A549 (cell line): ENCODE measurements around the gene DDX56. TPM values are rescaled to one million over a fixed set of nuclear protein-coding genes. Genes with fewer than 3 reads are reported as not detected.

ENCODE experiments used
- ATAC-seq, 2 experiments: fragments of 200-7000 bp in 1 of 2; fragments of >200 bp in 1 of 2; cut with Nextera tagmentation in 1 of 2; cut with Tn5 transposase in 1 of 2; 3 replicates each; pipeline versions ENCODE4 v1.8.0 to v1.9.1; 2018 to 2020; ENCODE audit warnings: mild to moderate bottlenecking in 1 of 2, moderate library complexity in 1 of 2
- CTCF ChIA-PET: fragments of 300-600 bp; sonication (Branson Sonifier 250); formaldehyde crosslinking; extraction: SDS; loops from one replicate; lab custom pipeline; 2021; ENCODE audit warnings: antibody characterized with exemption, inconsistent platforms; lab: Yijun Ruan, JAX
- POLR2A ChIA-PET: fragments of 350-600 bp; formaldehyde crosslinking; extraction: SDS; loops from one replicate; lab custom pipeline; 2021; ENCODE audit warnings: antibody characterized with exemption, inconsistent platforms; lab: Yijun Ruan, JAX
- DNase-seq, 2 experiments: peaks; one replicate each; pipeline versions ENCODE4 v3.0.0 to v3.0.0-alpha.2; 2011 to 2016; ENCODE audit warnings: low read depth in 1 of 2, low spot score in 1 of 2
- FAIRE-seq: peaks from 2 replicates; lab custom pipeline; 2011; peaks lifted over from hg19 to GRCh38; lab: Jason Lieb, UNC
- H3K27ac ChIP-seq, 2 experiments: fragments of >200 bp; sonication (Bioruptor Twin); formaldehyde crosslinking; 3 replicates each; pipeline ENCODE4 v1.5.1; 2016 to 2017
- H3K4me1 ChIP-seq: fragments of >200 bp; sonication (Bioruptor Twin); formaldehyde crosslinking; 3 replicates; pipeline ENCODE4 v1.6.1; 2016
- H3K4me2 ChIP-seq: fragments of >200 bp; sonication (Bioruptor Twin); formaldehyde crosslinking; 3 replicates; pipeline ENCODE4 v1.6.1; 2016
- H3K4me3 ChIP-seq: fragments of >200 bp; sonication (Bioruptor Twin); formaldehyde crosslinking; 3 replicates; pipeline ENCODE4 v1.5.1; 2016
- H3K9me3 ChIP-seq: fragments of >200 bp; sonication (Bioruptor Twin); formaldehyde crosslinking; 3 replicates; pipeline ENCODE4 v1.6.1; 2016
- CEBPB ChIP-seq, 2 experiments: fragments of >200 bp in 1 of 2; sonication (Bioruptor Twin) in 1 of 2; formaldehyde crosslinking in 1 of 2; IDR thresholded peaks; 2 replicates each; pipeline ENCODE4 v1.6.1; 2012 to 2016
- CHD2 ChIP-seq: fragments of 150-350 bp; IDR thresholded peaks from 2 replicates; pipeline ENCODE4 v1.6.1; 2014; ENCODE audit warnings: low read length; ENCODE audit not compliant: partially characterized antibody
- CTCF ChIP-seq: fragments of >200 bp; sonication (Bioruptor Twin); formaldehyde crosslinking; IDR thresholded peaks from 3 replicates; pipeline ENCODE4 v1.5.1; 2016
- EP300 ChIP-seq, 2 experiments: fragments of >200 bp; sonication (Bioruptor Twin); formaldehyde crosslinking; IDR thresholded peaks; 2 replicates in 1 of 2; 3 replicates in 1 of 2; pipeline ENCODE4 v1.6.1; 2016 to 2017
- FOSB ChIP-seq: fragments of 250-450 bp; sonication (Bioruptor Pico); IDR thresholded peaks from 2 replicates; pipeline ENCODE4 v1.5.0; 2020; ENCODE audit warnings: mild to moderate bottlenecking, moderate library complexity
- FOSL2 ChIP-seq, 2 experiments: fragments of 450-650 bp in 1 of 2; fragments of >200 bp in 1 of 2; sonication (Bioruptor Twin) in 1 of 2; formaldehyde crosslinking; IDR thresholded peaks; 2 replicates each; pipeline versions ENCODE4 v1.5.0 to v1.6.1; 2016 to 2020; ENCODE audit warnings: mild to moderate bottlenecking in 1 of 2, moderate library complexity in 1 of 2
- GATA3 ChIP-seq: IDR thresholded peaks from 2 replicates; pipeline ENCODE4 v1.6.1; 2012; ENCODE audit warnings: borderline replicate concordance
- HOXA7 ChIP-seq: fragments of 250-450 bp; sonication (Bioruptor Pico); IDR thresholded peaks from 2 replicates; pipeline ENCODE4 v1.5.0; 2020; ENCODE audit warnings: mild to moderate bottlenecking, moderate library complexity
- KDM1A ChIP-seq: fragments of 200-600 bp; sonication (generic); IDR thresholded peaks from 2 replicates; pipeline ENCODE4 v1.6.1; 2016; ENCODE audit warnings: low read depth, mild to moderate bottlenecking
- KDM5A ChIP-seq: fragments of 200-600 bp; sonication (generic); IDR thresholded peaks from 2 replicates; pipeline ENCODE4 v1.6.1; 2016; ENCODE audit warnings: antibody characterized with exemption, mild to moderate bottlenecking
- MAFK ChIP-seq: fragments of 450-650 bp; IDR thresholded peaks from 2 replicates; pipeline ENCODE4 v1.6.1; 2014; ENCODE audit not compliant: partially characterized antibody
- NPAS2 ChIP-seq: fragments of 250-450 bp; sonication (Bioruptor Pico); IDR thresholded peaks from 2 replicates; pipeline ENCODE4 v1.8.0; 2022; ENCODE audit warnings: mild to moderate bottlenecking, moderate library complexity, borderline replicate concordance
- NR3C1 ChIP-seq: fragments of >200 bp; sonication (Bioruptor Twin); formaldehyde crosslinking; IDR thresholded peaks from 3 replicates; pipeline ENCODE4 v1.6.1; 2017
- PBX3 ChIP-seq: IDR thresholded peaks from 2 replicates; pipeline ENCODE4 v1.6.1; 2012
- POLR2A ChIP-seq: IDR thresholded peaks from 2 replicates; pipeline ENCODE4 v1.6.1; 2012; ENCODE audit warnings: mild to moderate bottlenecking, low read length
- RAD21 ChIP-seq, 2 experiments: fragments of >200 bp in 1 of 2; sonication (Bioruptor Twin) in 1 of 2; formaldehyde crosslinking in 1 of 2; IDR thresholded peaks in 1 of 2; conservative IDR thresholded peaks in 1 of 2; 2 replicates in 1 of 2; 3 replicates in 1 of 2; pipeline ENCODE4 v1.6.1; 2012 to 2018; ENCODE audit warnings: inconsistent platforms in 1 of 2
- RCOR1 ChIP-seq: fragments of 150-350 bp; IDR thresholded peaks from 2 replicates; pipeline ENCODE4 v1.6.1; 2014; ENCODE audit warnings: antibody characterized with exemption, low read length, low read depth
- RFX5 ChIP-seq: fragments of 450-650 bp; IDR thresholded peaks from 2 replicates; pipeline ENCODE4 v1.7.1; 2014; ENCODE audit warnings: antibody characterized with exemption, mild to moderate bottlenecking, moderate library complexity
- SMC3 ChIP-seq: fragments of >200 bp; sonication (Bioruptor Twin); formaldehyde crosslinking; IDR thresholded peaks from 3 replicates; pipeline ENCODE4 v1.6.1; 2018; ENCODE audit warnings: inconsistent platforms
- WGBS: methylation state at CpG from one replicate; pipeline ENCODE4 v1.1.6; 2017; ENCODE audit errors: missing lambda C conversion rate; 5-methylcytosine and 5-hydroxymethylcytosine counted together
- polyA plus RNA-seq, 4 experiments: library from polyadenylated mRNA; depleted of rRNA in 3 of 4; stranded (reverse); fragments of >200 nt; fragmentation: RNase III in 1 of 4; extraction: RNeasy Plus Mini Kit Qiagen cat#74134 plus additional on column Dnase treatment in 1 of 4; gene quantifications; 2 replicates in 3 of 4; 3 replicates in 1 of 4; pipeline ENCODE4 v1.2.3, GENCODE V29; 2011 to 2017

The DDX56 gene
- polyA plus RNA-seq, 2 of the 4 experiments (the other 2 are of a cell fraction): 96.1 to 97.7 TPM

- TF ChIP-seq CEBPB (IDR thresholded peaks at IDR 0.05) (peak in 1 of 2 experiments; percentile 53; a peak in 1 of 4 replicates), FOSB (CRISPR knock-in tag) (no peak)
- Histone ChIP-seq H3K4me3 (no peak overlapping the region), H3K9me3 (no peaks in the 10 kb centered on the region), H3K27ac (no peak overlapping the region), H3K4me1 (no peaks in the 10 kb centered on the region), H3K4me2 (no peak overlapping the region)
- FAIRE-seq (no peak), ATAC-seq (peak; percentile 72 to 89), DNase-seq (no peak)
- ChIA-PET POLR2A (no interaction called here), CTCF (interaction anchor here (0.6 kb wide), 1 partner anchor 184 kb away, joined by 4 read pairs; no protein-coding TSS in a partner anchor)
- WGBS: 75% methylated on average over 5 of the region's 5 CpGs
Measured at GRCh38 chr7:44595934-44596635, 22.4 kb upstream of the DDX56 start.

GRCh38 chr7:44590910-44591309, 17.2 kb upstream of the DDX56 start:
- DNase-seq: no peak
- Histone ChIP-seq H3K4me2 (no peak overlapping the region), H3K4me1 (no peaks in the 10 kb centered on the region), H3K4me3 (no peak overlapping the region), H3K9me3 (no peaks in the 10 kb centered on the region), H3K27ac (no peak overlapping the region)
- POLR2A ChIA-PET: interaction anchor here (0.8 to 1.0 kb wide), 2 partner anchors 16 to 257 kb away, joined by 3 to 9 read pairs; partner anchors contain the start of genes H2AZ2 and OGDH
- TF ChIP-seq RCOR1 (no peak), POLR2A (no peak), HOXA7 (CRISPR knock-in tag) (no peak), NPAS2 (CRISPR knock-in tag) (no peak), GATA3 (no peak), PBX3 (no peak)
- CTCF ChIA-PET: interaction anchor here (0.6 to 3.3 kb wide), 11 partner anchors 9 to 545 kb away, joined by 3 to 11 read pairs (median 3); partner anchors contain the start of genes H2AZ2 and TMED4
- 77% methylated on average over 1 of the region's 1 CpG for WGBS
- no peak for ATAC-seq
- no peak for FAIRE-seq

GRCh38 chr7:44587843-44588711, 14.4 kb upstream of the DDX56 start:
- no peak for TF ChIP-seq RFX5
- no peak for TF ChIP-seq NR3C1
- peak; percentile 81 for TF ChIP-seq SMC3
- TF ChIP-seq NPAS2 (CRISPR knock-in tag): no peak
- TF ChIP-seq KDM5A: no peak
- TF ChIP-seq KDM1A: no peak
- TF ChIP-seq MAFK: no peak
- no peak for TF ChIP-seq EP300 (IDR thresholded peaks at IDR 0.05)
- no peak for TF ChIP-seq FOSB (CRISPR knock-in tag)
- TF ChIP-seq RCOR1: no peak
- peak; percentile 90 for TF ChIP-seq CTCF
- peak; percentile 92 to 94 for TF ChIP-seq RAD21 (conservative IDR thresholded peaks at IDR 0.05 in 1 of 2, IDR thresholded peaks at IDR 0.05 in 1 of 2)
- TF ChIP-seq PBX3: no peak
- no peak for TF ChIP-seq CHD2
- TF ChIP-seq FOSL2 (IDR thresholded peaks at IDR 0.05): no peak
- TF ChIP-seq FOSL2 (CRISPR knock-in tag; IDR thresholded peaks at IDR 0.05): no peak
- DNase-seq (peak in 1 of 2 experiments; percentile 61), ATAC-seq (peak; percentile 84 to 85), FAIRE-seq (peak; percentile 65)
- H3K4me1 ChIP-seq: 0 out of 3 replicates have a peak, but pooled peaks cover 1% of the 10 kb centered on the region
- no peaks in the 10 kb centered on the region for H3K9me3 ChIP-seq
- whole genome bisulfite sequencing: 12% methylated on average over 6 of the region's 6 CpGs
- POLR2A ChIA-PET: interaction anchor here (0.6 to 1.3 kb wide), 2 partner anchors 160 to 260 kb away, joined by 7 to 11 read pairs; partner anchors contain the start of gene H2AZ2
- CTCF ChIA-PET: interaction anchor here (0.5 to 3.6 kb wide), 33 partner anchors 9 to 1767 kb away, joined by 3 to 29 read pairs (median 4); partner anchors contain the start of genes H2AZ2 and OGDH
- H3K4me2 ChIP-seq: 0 out of 3 replicates have a peak overlapping the region, but pooled peaks have one; percentile 3
- peak overlapping the region in 1 of 2 experiments; percentile 50; a peak in 1 of 6 replicates for H3K27ac ChIP-seq
- H3K4me3 ChIP-seq: no peak overlapping the region
